Measurements from ENCODE around the gene CHRDL2.

CHRDL2 gene

GRCh38 chr11:74669211-74670160 is 61.7 kb downstream of the CHRDL2 start:
- TF ChIP-seq CTCF (IDR thresholded peaks at IDR 0.05): no peak

GRCh38 chr11:74663315-74663714 is 67.9 kb downstream of the CHRDL2 start:
- TF ChIP-seq CTCF (IDR thresholded peaks at IDR 0.05): no peak

GRCh38 chr11:74662487-74663103 is 68.6 kb downstream of the CHRDL2 start:
- TF ChIP-seq CTCF (IDR thresholded peaks at IDR 0.05): no peak

- TF ChIP-seq CTCF (IDR thresholded peaks at IDR 0.05): no peak
These were observed 76.2 kb downstream of the CHRDL2 start for GRCh38 chr11:74654976-74655375.

GRCh38 chr11:74650498-74650897 is 80.7 kb downstream of the CHRDL2 start:
- no peak for TF ChIP-seq CTCF (IDR thresholded peaks at IDR 0.05)

- TF ChIP-seq CTCF (IDR thresholded peaks at IDR 0.05): no peak
These were observed 82.3 kb downstream of the CHRDL2 start for GRCh38 chr11:74648894-74649293.

- TF ChIP-seq CTCF (IDR thresholded peaks at IDR 0.05): no peak
These were observed 83.4 kb downstream of the CHRDL2 start for GRCh38 chr11:74647831-74648230.

Measured in LNCAP (cell line).